GM13976 (cell line): ENCODE results near the gene SNX27.
A peak's percentile ranks its signal among the peaks of the same experiment; 100 is the strongest.
"Not testable (repeated sequence)": the region's sequence is repeated elsewhere in the genome, so short reads cannot be mapped to it uniquely, and the experiment has no call there.

Experiments used
- DNase-seq: peaks from one replicate; pipeline ENCODE4 v3.0.0; 2012; ENCODE audit warnings: low spot score
- CTCF ChIP-seq: IDR thresholded peaks from 2 replicates; pipeline ENCODE4 v1.5.1; 2012; ENCODE audit warnings: borderline replicate concordance, mild to moderate bottlenecking; ENCODE audit not compliant: insufficient read depth; ENCODE audit errors: extremely low read depth, missing control alignments, control extremely low read depth
- in situ Hi-C: fragments of 300-500 bp; cut with MboI; formaldehyde crosslinking; loops from one replicate; pipeline ENCODE4 v1.12.0; 2022; ENCODE audit warnings: low sequenced_read_pairs, mixed read lengths, inconsistent platforms; ENCODE audit not compliant: unreplicated experiment

The SNX27 gene

GRCh38 chr1:151612501-151613281 lies 841 bp downstream of the SNX27 start:
- in situ Hi-C loops = no loop called here
- TF ChIP-seq CTCF = no peak
- peak; percentile 57 for DNase-seq

- TF ChIP-seq CTCF = no peak
- DNase-seq = no peak
- in situ Hi-C loops = no loop called here
Observed at GRCh38 chr1:151613282-151613780, 1.5 kb downstream of the SNX27 start.

GRCh38 chr1:151615711-151616504 lies 4.1 kb downstream of the SNX27 start:
- in situ Hi-C loops = no loop called here
- no peak for TF ChIP-seq CTCF
- DNase-seq = no peak

GRCh38 chr1:151616505-151616849 lies 4.6 kb downstream of the SNX27 start:
- in situ Hi-C loops = no loop called here

GRCh38 chr1:151618003-151618402 lies 6.2 kb downstream of the SNX27 start:
- no peak for DNase-seq
- in situ Hi-C loops = no loop called here
- TF ChIP-seq CTCF = no peak

More at GRCh38 chr1:151616505-151616849, 4.6 kb downstream of the SNX27 start:
- no peak for DNase-seq
- no peak for TF ChIP-seq CTCF

GRCh38 chr1:151618470-151618869 lies 6.6 kb downstream of the SNX27 start:
- in situ Hi-C loops = no loop called here
- TF ChIP-seq CTCF = no peak
- DNase-seq = no peak

- in situ Hi-C loops, DNase-seq: not testable (repeated sequence)
Observed at GRCh38 chr1:151618996-151619395, 7.1 kb downstream of the SNX27 start.
